ENCODE data around the gene TSHZ1.
A peak's percentile ranks its signal among the peaks of the same experiment; 100 is the strongest.

TSHZ1 gene

DNA sequence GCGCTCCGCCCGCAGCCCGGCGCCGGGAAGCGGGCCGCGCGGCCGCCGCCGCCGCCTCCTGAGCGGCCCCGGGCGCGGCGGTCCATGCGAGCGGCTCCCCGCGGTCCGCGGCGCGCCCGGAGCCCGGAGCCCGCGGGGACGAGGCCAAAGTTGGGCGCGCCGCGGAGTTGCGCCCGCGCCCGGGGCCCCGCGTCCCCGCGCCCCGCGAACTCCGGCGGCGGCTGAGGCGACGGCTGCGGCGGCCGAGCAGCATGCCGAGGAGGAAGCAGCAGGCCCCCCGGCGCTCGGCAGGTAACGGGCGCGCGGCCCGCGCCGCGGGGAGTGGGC lies 992 bp downstream of the TSHZ1 start:
- peak overlapping the region; percentile 81 for H3K4me3 ChIP-seq (replicated peaks; ENCODE audit: low read depth, low read length)
- DNase-seq (ENCODE audit: extremely low read depth, low read depth), result no peak
- TF ChIP-seq, protein P1, sequence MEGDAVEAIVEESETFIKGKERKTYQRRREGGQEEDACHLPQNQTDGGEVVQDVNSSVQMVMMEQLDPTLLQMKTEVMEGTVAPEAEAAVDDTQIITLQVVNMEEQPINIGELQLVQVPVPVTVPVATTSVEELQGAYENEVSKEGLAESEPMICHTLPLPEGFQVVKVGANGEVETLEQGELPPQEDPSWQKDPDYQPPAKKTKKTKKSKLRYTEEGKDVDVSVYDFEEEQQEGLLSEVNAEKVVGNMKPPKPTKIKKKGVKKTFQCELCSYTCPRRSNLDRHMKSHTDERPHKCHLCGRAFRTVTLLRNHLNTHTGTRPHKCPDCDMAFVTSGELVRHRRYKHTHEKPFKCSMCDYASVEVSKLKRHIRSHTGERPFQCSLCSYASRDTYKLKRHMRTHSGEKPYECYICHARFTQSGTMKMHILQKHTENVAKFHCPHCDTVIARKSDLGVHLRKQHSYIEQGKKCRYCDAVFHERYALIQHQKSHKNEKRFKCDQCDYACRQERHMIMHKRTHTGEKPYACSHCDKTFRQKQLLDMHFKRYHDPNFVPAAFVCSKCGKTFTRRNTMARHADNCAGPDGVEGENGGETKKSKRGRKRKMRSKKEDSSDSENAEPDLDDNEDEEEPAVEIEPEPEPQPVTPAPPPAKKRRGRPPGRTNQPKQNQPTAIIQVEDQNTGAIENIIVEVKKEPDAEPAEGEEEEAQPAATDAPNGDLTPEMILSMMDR (IDR thresholded peaks at IDR 0.05; ENCODE audit: low read depth, low read length, missing control alignments), result no peak

DNA sequence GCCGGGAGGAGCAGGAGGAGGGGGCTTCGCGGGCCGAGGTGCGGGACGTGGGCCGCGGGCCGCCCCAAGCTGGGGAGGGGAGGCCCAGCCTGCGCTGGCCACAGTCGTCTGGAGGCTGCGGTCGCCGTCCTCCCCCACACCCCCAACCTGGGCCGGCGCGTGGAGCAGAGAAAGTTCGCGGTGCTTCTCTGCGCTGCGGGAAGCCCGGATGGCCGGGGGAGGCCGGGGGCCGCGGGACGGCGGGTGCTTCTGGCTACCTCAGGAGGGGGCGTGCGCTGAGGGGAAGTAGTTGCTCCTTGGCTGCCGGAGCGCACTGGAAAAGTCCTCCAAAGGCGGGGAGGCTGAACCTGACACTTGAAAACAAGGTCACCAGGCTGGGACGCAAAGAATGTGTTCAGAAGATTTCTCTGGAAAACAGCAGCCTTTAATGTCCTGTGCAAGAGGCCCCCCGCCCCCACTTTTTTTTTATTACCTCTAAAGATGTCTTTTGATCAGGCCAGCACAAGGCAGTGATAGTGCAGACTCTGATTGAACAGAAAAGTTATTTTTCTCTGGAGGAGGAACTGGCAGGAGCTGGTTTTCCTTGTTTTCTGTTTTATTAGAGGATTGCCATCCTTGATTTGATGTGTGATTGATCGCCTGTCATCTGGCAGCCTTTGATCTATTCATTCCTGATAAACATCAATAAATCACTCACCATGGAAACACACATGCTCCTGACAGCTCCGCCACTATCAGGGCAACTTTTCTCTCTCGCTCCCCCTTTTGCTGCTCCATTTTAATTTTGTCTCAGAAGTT lies 1.6 kb downstream of the TSHZ1 start:
- no peak for DNase-seq (ENCODE audit: extremely low read depth, low read depth)
- TF ChIP-seq, protein P1 (IDR thresholded peaks at IDR 0.05; ENCODE audit: low read depth, low read length, missing control alignments), result no peak

DNA sequence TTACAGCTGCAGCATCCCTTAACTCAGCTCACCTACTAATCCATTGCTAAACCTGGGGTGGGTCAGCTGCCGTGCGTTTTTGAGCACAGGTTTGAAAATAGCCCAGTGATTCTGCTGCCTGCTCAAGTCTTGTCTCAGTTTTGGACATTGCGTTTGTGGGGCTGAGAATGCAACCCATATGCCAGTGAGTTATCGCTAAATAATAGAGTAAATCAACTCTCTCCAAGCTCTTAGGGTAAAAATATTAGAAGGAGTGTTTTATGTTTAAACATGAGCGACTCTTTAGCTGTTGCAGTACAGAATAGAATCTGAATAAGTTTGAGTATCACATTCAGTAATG lies 2.1 kb downstream of the TSHZ1 start:
- no peak for DNase-seq (ENCODE audit: extremely low read depth, low read depth)
- TF ChIP-seq, protein P1 (IDR thresholded peaks at IDR 0.05; ENCODE audit: low read depth, low read length, missing control alignments), result no peak
- peak overlapping the region; percentile 81 for H3K4me3 ChIP-seq (replicated peaks; ENCODE audit: low read depth, low read length)

More for the DNA sequence above, 1.6 kb downstream of the TSHZ1 start:
- H3K4me3 ChIP-seq (replicated peaks; ENCODE audit: low read depth, low read length), result peak overlapping the region; percentile 81

DNA sequence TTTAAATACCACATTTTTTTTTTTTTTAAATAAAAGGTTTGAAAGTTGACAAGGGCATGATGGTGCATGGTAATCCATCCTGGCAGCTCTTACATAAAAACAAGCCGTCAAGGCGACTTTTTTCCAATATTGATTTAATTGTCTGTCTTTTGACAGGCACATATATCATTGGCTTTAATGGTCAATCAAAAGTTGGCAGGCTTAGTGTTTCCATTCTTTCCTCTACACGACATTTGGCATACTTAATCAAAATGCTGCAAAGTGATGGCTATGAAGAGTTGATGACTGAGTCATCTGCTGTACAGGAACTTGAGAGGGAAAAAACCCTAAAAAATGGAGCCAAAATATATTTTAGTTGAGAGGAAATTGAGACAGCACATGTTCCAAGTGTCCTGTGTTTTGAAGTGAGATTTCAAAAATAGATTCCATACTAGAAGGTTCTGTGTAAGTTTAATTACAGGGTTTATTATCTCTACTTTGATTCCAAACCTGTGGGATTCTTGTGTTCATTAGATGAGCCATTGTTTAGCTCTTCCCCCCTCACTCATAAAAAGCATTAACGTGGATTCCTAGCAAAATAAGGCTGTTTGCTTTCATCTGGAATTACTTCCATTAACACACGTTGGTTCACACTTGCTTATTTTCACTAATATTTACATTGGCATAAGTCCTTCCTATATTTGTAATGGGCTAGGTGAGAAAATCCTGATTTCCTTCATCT lies 3.2 kb downstream of the TSHZ1 start:
- DNase-seq (ENCODE audit: extremely low read depth, low read depth), result peak; percentile 83
- TF ChIP-seq, protein P1 (IDR thresholded peaks at IDR 0.05; ENCODE audit: low read depth, low read length, missing control alignments), result no peak
- H3K4me3 ChIP-seq (replicated peaks; ENCODE audit: low read depth, low read length), result peak overlapping the region; percentile 81

DNA sequence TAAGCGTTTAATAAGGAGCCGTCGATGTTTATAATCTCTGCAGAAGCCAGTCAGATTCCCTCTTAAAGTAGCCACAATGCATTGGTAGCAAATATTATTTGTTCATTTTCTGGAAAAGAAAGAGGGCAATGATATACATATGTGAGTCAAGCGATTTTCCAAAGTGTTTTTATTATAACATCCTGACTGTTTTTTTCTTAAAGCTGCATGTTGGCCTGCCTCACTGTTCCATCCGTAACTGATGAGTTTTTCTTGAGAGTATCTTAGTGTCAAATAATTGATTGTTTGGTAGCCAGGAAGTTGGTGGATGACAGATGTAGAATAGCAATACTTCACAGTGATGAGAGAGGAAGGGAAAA lies 3.7 kb downstream of the TSHZ1 start:
- TF ChIP-seq, protein P1 (IDR thresholded peaks at IDR 0.05; ENCODE audit: low read depth, low read length, missing control alignments), result no peak
- peak overlapping the region; percentile 81 for H3K4me3 ChIP-seq (replicated peaks; ENCODE audit: low read depth, low read length)
- DNase-seq (ENCODE audit: extremely low read depth, low read depth), result no peak

DNA sequence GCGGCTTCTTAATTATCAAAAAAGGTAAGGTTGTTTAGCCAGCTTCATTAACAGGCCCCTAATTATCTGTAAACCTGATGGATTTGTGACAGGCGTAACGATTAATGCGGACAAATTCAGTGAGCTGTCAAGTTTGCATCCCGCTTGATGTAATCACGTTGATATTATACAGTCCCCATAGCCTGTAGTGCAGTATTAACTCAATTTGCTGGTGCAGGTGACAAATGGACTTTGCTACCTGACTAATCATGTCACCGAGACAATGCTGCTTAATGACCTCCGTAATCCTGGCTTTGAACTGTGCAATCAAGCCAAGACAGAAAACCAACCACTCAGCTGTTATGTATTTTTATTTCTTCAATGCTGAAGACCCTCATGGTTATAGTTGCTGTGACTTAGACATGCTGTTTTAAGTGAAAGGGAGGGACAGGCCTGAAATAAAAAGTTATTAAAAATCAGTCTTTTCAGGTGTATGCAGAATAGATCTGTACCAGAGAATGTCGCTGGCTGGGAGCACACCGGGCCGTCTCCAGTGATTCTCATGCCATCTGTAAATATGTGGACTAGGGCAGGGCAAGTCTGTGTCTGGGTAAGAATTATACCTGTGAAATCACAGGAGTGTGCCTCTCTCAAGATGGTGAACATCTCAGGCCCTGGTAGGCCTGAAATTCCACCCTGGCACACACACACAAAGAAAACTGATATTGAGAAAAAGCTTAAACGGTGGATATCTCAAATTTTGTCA lies 4.3 kb downstream of the TSHZ1 start:
- no peak for DNase-seq (ENCODE audit: extremely low read depth, low read depth)
- TF ChIP-seq, protein P1 (IDR thresholded peaks at IDR 0.05; ENCODE audit: low read depth, low read length, missing control alignments), result no peak
- peak overlapping the region; percentile 81 for H3K4me3 ChIP-seq (replicated peaks; ENCODE audit: low read depth, low read length)

All from HFF-Myc (cell line).